ENCODE results near the gene ESRRG.

Gene ESRRG

DNA sequence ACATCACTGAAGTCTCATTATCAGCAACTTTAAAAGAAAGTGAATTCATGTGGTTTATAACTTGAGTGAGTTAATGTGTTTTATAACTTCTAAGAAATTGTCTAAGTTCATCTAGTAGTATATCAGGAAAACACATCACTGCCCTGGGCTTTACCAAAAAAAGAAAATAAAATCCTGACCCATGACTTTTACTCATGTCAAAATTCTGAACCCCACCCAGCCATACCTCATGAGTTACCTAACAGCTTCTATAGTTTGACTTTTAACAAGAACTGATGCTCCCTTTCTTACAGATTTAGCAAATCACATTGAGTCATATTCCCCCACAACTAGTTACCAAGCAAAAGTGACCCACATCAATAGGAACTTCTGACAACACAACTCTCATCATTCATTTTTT lies 57.4 kb downstream of the ESRRG start:
- Histone ChIP-seq H3K27me3 (no peaks in the 10 kb centered on the region), H3K36me3 (no peaks in the 10 kb centered on the region), H3K4me1 (ENCODE audit: control insufficient read depth in 1 of 2, insufficient read depth in 1 of 2, low read depth in 1 of 2, low read length in 1 of 2) (no peaks in the 10 kb centered on the region), H3K9me3 (no peaks in the 10 kb centered on the region), H3K4me3 (ENCODE audit: low read depth in 1 of 2, low read length in 1 of 2) (no peak overlapping the region), H3K27ac (no peak overlapping the region)
- TF ChIP-seq, protein P1, sequence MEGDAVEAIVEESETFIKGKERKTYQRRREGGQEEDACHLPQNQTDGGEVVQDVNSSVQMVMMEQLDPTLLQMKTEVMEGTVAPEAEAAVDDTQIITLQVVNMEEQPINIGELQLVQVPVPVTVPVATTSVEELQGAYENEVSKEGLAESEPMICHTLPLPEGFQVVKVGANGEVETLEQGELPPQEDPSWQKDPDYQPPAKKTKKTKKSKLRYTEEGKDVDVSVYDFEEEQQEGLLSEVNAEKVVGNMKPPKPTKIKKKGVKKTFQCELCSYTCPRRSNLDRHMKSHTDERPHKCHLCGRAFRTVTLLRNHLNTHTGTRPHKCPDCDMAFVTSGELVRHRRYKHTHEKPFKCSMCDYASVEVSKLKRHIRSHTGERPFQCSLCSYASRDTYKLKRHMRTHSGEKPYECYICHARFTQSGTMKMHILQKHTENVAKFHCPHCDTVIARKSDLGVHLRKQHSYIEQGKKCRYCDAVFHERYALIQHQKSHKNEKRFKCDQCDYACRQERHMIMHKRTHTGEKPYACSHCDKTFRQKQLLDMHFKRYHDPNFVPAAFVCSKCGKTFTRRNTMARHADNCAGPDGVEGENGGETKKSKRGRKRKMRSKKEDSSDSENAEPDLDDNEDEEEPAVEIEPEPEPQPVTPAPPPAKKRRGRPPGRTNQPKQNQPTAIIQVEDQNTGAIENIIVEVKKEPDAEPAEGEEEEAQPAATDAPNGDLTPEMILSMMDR (IDR thresholded peaks at IDR 0.05), result no peak

GRCh38 chr1:216665406-216665805 lies 57.8 kb downstream of the ESRRG start:
- Histone ChIP-seq H3K27me3 (no peaks in the 10 kb centered on the region), H3K4me3 (ENCODE audit: low read depth in 1 of 2, low read length in 1 of 2) (no peak overlapping the region), H3K27ac (no peak overlapping the region), H3K4me1 (ENCODE audit: control insufficient read depth in 1 of 2, insufficient read depth in 1 of 2, low read depth in 1 of 2, low read length in 1 of 2) (no peaks in the 10 kb centered on the region), H3K36me3 (no peaks in the 10 kb centered on the region), H3K9me3 (no peaks in the 10 kb centered on the region)
- TF ChIP-seq, protein P1 (IDR thresholded peaks at IDR 0.05), result no peak

DNA sequence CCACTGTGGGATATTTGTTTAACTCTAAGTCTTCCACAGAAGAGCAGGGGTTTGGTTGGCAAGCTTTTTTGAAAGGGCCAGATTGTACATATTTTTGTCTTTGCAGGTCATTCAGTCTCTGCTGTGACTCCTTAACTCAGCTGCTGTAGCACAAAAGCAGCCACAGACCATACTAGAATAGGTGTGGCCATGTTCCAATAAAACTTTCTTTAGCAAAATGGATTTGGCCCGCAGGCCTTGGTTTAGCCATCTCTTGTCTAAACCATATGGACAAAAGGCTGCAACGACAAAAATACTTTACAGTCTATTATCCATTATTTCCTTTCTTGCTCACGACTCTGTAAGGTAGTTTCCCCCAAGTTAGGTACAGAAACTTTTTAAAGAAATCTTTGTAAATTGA lies 60.5 kb downstream of the ESRRG start:
- Histone ChIP-seq H3K27me3 (no peaks in the 10 kb centered on the region), H3K36me3 (no peaks in the 10 kb centered on the region), H3K4me1 (ENCODE audit: control insufficient read depth in 1 of 2, insufficient read depth in 1 of 2, low read depth in 1 of 2, low read length in 1 of 2) (no peaks in the 10 kb centered on the region), H3K4me3 (ENCODE audit: low read depth in 1 of 2, low read length in 1 of 2) (no peak overlapping the region), H3K9me3 (no peaks in the 10 kb centered on the region), H3K27ac (no peak overlapping the region)
- TF ChIP-seq, protein P1 (IDR thresholded peaks at IDR 0.05), result no peak

DNA sequence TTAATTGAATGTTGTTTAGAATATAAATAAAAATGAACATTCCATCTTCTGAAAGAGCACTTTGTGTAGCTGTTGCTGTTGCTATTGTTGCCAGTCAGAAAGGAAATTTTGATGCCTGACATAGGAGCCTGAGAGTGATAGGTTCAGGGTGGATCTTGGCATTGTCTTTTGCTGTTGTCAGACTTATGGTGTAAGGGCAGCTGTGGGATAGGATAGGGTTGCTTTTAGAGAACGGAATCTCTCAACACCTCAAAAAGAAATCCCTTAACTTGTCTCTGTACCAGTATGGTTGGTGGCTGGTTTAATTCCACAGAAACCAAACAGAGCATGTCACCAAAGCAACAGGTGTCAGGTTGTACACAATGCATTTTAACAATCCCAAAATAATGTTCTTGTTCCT lies 62.7 kb downstream of the ESRRG start:
- TF ChIP-seq, protein P1 (IDR thresholded peaks at IDR 0.05), result no peak

DNA sequence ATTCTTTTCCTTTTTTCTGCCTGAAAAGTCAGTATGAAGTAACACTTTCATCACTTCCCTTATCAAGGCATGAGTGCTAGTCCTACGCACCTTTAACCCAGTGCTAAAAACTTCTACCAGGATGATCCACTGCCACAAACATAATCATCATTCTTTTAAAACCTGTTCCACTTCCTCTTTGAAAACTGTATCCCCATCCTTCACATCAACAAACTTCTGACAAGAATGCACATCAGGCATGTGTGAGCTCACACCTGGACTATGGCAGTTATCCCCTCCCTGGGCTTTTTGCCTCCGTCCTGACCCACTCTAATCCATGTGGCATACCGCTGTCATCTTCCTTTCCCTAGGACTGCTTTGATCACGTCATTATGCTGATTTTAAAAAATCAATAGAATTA lies 70.2 kb downstream of the ESRRG start:
- no peak overlapping the region for H3K4me3 ChIP-seq (ENCODE audit: low read depth in 1 of 2, low read length in 1 of 2)
- H3K9me3 ChIP-seq, result no peaks in the 10 kb centered on the region
- no peaks in the 10 kb centered on the region for H3K27me3 ChIP-seq
- H3K4me1 ChIP-seq (ENCODE audit: control insufficient read depth in 1 of 2, insufficient read depth in 1 of 2, low read depth in 1 of 2, low read length in 1 of 2), result no peaks in the 10 kb centered on the region
- TF ChIP-seq, protein P1 (IDR thresholded peaks at IDR 0.05), result no peak
- H3K36me3 ChIP-seq, result no peaks in the 10 kb centered on the region
- H3K27ac ChIP-seq, result no peak overlapping the region

More for the DNA sequence above, 62.7 kb downstream of the ESRRG start:
- Histone ChIP-seq H3K4me1 (ENCODE audit: control insufficient read depth in 1 of 2, insufficient read depth in 1 of 2, low read depth in 1 of 2, low read length in 1 of 2) (no peaks in the 10 kb centered on the region), H3K36me3 (no peaks in the 10 kb centered on the region), H3K4me3 (ENCODE audit: low read depth in 1 of 2, low read length in 1 of 2) (no peak overlapping the region), H3K27ac (no peak overlapping the region), H3K9me3 (no peaks in the 10 kb centered on the region), H3K27me3 (no peaks in the 10 kb centered on the region)
